ACC112 (cell line): ENCODE data around the gene HMGCS2.

ENCODE experiments used
- H2AFZ ChIP-seq: fragments of 200-600 bp; sonication (generic); one replicate; pipeline ENCODE4 v1.6.0; 2017; ENCODE audit warnings: antibody characterized with exemption, low read length; ENCODE audit not compliant: unreplicated experiment
- H3K27ac ChIP-seq: fragments of 200-600 bp; sonication (generic); 2 replicates; pipeline ENCODE4 v1.5.1; 2014; ENCODE audit warnings: low read depth, mild to moderate bottlenecking, antibody characterized with exemption, low read length, moderate library complexity
- H3K27me3 ChIP-seq: fragments of 200-600 bp; sonication (generic); 2 replicates; pipeline ENCODE4 v1.6.1; 2014; ENCODE audit warnings: mild to moderate bottlenecking, antibody characterized with exemption, low read length, moderate library complexity, mixed read lengths; ENCODE audit not compliant: insufficient read depth
- H3K36me3 ChIP-seq: fragments of 200-600 bp; sonication (generic); 2 replicates; pipeline ENCODE4 v1.6.1; 2016; ENCODE audit warnings: mild to moderate bottlenecking, antibody characterized with exemption, low read length, moderate library complexity, mixed read lengths; ENCODE audit not compliant: insufficient read depth
- H3K4me1 ChIP-seq: fragments of 200-600 bp; sonication (generic); one replicate; pipeline ENCODE4 v1.6.1; 2016; ENCODE audit warnings: low read length, mixed read lengths; ENCODE audit not compliant: insufficient read depth, unreplicated experiment, control insufficient read depth
- H3K4me3 ChIP-seq: fragments of 200-600 bp; sonication (generic); 2 replicates; pipeline ENCODE4 v1.5.1; 2014; ENCODE audit warnings: mild to moderate bottlenecking, low read depth, low read length
- H3K79me2 ChIP-seq: fragments of 200-600 bp; sonication (generic); one replicate; pipeline ENCODE4 v1.6.0; 2016; ENCODE audit warnings: low read length; ENCODE audit not compliant: control insufficient read depth, unreplicated experiment, insufficient read depth

Gene HMGCS2

DNA sequence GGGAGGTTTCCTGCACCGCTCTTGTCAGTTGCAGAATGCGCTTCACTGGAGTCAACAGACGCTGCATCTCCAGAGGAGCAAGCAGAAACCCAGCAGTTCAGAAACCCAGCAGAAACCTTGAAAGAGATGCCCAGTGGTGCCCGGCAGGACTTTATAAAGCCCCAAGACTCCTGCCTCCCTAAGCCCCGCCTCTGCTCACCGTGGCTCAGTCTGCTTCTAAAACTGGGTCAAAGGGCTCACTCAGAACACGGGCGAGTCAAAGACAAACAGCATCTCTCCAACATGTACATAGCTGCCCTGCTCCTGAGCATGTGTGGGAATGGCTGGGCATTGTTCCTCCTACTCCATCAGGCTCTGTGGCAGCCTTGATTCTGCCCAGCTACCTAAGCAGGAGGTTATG is at the start of gene HMGCS2:
Gene HMGCS2 (minus strand): TSS at position 128 of the 400 bp plus-strand sequence. CDS start 61 bp downstream, at position 67.
- no peaks in the 10 kb centered on the region for H3K36me3 ChIP-seq
- no peak within 1 kb of the TSS for H2AFZ ChIP-seq
- H3K79me2 ChIP-seq = no peaks in the 10 kb centered on the region
- no peak within 1 kb of the TSS for H3K27ac ChIP-seq
- H3K4me3 ChIP-seq = no peak within 1 kb of the TSS
- peaks cover 3% of the 10 kb centered on the region for H3K4me1 ChIP-seq
- H3K27me3 ChIP-seq = peaks cover 90% of the 10 kb centered on the region

DNA sequence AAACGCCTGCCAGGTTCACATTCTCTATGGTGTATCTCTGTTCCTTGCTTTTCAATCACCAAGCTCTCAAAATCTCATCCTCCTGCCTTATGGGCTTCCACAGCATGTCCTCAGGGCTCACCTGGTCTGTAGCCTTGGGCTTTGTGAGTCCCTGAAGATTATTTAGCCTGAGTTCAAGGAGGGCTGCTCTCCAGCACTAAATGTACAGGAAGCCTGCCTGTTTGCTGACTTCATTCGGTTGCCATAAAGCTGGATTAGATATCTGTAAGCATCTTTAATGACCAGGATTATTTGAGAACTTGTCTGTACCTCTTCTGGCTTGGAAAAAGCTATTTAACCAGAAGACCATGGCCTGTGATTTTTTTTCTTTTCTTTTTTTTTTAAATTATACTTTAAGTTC is 49.5 kb upstream of the HMGCS2 start:
- peaks cover 10% of the 10 kb centered on the region for H3K27me3 ChIP-seq
- H3K36me3 ChIP-seq = no peaks in the 10 kb centered on the region
- H3K79me2 ChIP-seq = no peaks in the 10 kb centered on the region
- no peak overlapping the region for H3K4me3 ChIP-seq
- H3K4me1 ChIP-seq = no peaks in the 10 kb centered on the region
- H2AFZ ChIP-seq = no peak overlapping the region
- H3K27ac ChIP-seq = no peak overlapping the region

GRCh38 chr1:119816407-119816806 is 47.7 kb upstream of the HMGCS2 start:
- Histone ChIP-seq H3K4me1 (no peaks in the 10 kb centered on the region), H3K36me3 (no peaks in the 10 kb centered on the region), H3K79me2 (no peaks in the 10 kb centered on the region), H3K27ac (no peak overlapping the region), H3K27me3 (peaks cover 19% of the 10 kb centered on the region; the same call in 1 of the 2 replicates), H2AFZ (no peak overlapping the region), H3K4me3 (no peak overlapping the region)

DNA sequence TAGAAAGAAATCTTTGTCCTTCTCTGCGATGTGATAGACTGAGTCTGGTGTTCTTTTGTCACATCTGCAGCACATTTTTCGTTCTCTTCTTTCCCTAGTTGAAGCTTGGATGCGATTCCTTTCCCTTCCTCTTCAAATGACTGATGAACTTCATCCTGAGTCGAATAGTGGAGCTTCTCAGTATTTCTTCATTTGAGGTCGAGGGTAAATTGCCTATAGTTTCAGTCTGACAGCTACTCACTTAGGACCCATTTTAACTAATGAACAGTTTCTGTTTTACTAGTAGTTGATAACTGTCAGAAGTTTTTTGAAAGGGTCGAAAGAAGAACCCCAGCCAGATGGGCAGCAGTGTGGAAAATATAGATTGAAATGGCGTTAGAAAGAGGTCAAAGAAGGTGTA is 47.2 kb upstream of the HMGCS2 start:
- Histone ChIP-seq H3K4me1 (no peaks in the 10 kb centered on the region), H3K36me3 (no peaks in the 10 kb centered on the region), H3K4me3 (no peak overlapping the region), H2AFZ (no peak overlapping the region), H3K27me3 (peaks cover 22% of the 10 kb centered on the region; the same call in 1 of the 2 replicates), H3K79me2 (no peaks in the 10 kb centered on the region), H3K27ac (no peak overlapping the region)

- H3K27ac ChIP-seq = no peak overlapping the region
- H3K27me3 ChIP-seq = peaks cover 23% of the 10 kb centered on the region; the same call in 1 of the 2 replicates
- H3K79me2 ChIP-seq = no peaks in the 10 kb centered on the region
- no peak overlapping the region for H3K4me3 ChIP-seq
- H3K36me3 ChIP-seq = no peaks in the 10 kb centered on the region
- H2AFZ ChIP-seq = no peak overlapping the region
- H3K4me1 ChIP-seq = no peaks in the 10 kb centered on the region
Measured at GRCh38 chr1:119815361-119815760, 46.7 kb upstream of the HMGCS2 start.

- H2AFZ ChIP-seq = no peak overlapping the region
- H3K79me2 ChIP-seq = no peaks in the 10 kb centered on the region
- H3K27ac ChIP-seq = no peak overlapping the region
- no peak overlapping the region for H3K4me3 ChIP-seq
- H3K27me3 ChIP-seq = peaks cover 23% of the 10 kb centered on the region; the same call in 1 of the 2 replicates
- no peaks in the 10 kb centered on the region for H3K36me3 ChIP-seq
- H3K4me1 ChIP-seq = no peaks in the 10 kb centered on the region
Measured at GRCh38 chr1:119814288-119814687, 45.6 kb upstream of the HMGCS2 start.

GRCh38 chr1:119811985-119812557 is 43.4 kb upstream of the HMGCS2 start:
- Histone ChIP-seq H3K27me3 (peaks cover 35% of the 10 kb centered on the region), H2AFZ (no peak overlapping the region), H3K4me3 (no peak overlapping the region), H3K4me1 (no peaks in the 10 kb centered on the region), H3K27ac (no peak overlapping the region), H3K36me3 (no peaks in the 10 kb centered on the region), H3K79me2 (no peaks in the 10 kb centered on the region)

GRCh38 chr1:119811387-119811786 is 42.7 kb upstream of the HMGCS2 start, which contains the start of gene REG4:
Gene REG4 (minus strand): TSS chr1:119811460. CDS start chr1:119808769, 2,691 bp downstream.
- Histone ChIP-seq H2AFZ (no peak within 1 kb of the TSS), H3K4me3 (no peak within 1 kb of the TSS), H3K27ac (no peak within 1 kb of the TSS), H3K36me3 (no peaks in the 10 kb centered on the region), H3K79me2 (no peaks in the 10 kb centered on the region), H3K4me1 (no peaks in the 10 kb centered on the region), H3K27me3 (peaks cover 42% of the 10 kb centered on the region)

DNA sequence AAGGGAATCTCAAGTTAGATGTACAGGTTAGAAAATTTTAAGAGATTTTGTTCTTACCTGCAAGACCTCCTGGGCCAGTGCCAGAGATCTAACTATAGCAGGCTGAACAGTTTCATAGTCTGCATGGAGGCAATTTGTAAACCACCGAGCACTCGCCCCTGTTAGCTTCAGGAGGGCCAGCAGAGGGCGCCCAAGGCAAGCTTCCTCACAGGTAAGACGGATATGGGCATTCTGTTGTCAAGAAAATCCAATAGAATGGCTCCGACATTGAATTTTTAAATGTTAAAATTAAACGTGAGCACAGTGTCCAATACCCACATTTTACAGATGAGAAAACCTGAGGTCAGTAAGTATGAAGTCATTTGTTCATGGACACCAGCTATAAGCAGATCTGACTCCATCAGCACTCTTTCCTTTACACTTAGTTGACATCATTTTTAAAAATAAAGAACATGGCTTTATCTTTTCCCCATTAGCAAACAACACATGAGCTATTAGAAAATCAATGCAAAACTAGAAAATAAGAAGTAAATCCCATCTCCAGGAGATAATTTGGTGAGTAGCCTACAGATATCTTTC is 40.4 kb upstream of the HMGCS2 start:
- Histone ChIP-seq H3K79me2 (no peaks in the 10 kb centered on the region), H3K4me3 (no peak overlapping the region), H3K27ac (no peak overlapping the region), H3K4me1 (no peaks in the 10 kb centered on the region), H3K27me3 (peaks cover 52% of the 10 kb centered on the region), H2AFZ (no peak overlapping the region), H3K36me3 (no peaks in the 10 kb centered on the region)

GRCh38 chr1:119808491-119808890 is 39.8 kb upstream of the HMGCS2 start:
- H3K4me3 ChIP-seq = no peak overlapping the region
- H3K27ac ChIP-seq = no peak overlapping the region
- H3K4me1 ChIP-seq = no peaks in the 10 kb centered on the region
- H3K36me3 ChIP-seq = no peaks in the 10 kb centered on the region
- no peak overlapping the region for H2AFZ ChIP-seq
- no peaks in the 10 kb centered on the region for H3K79me2 ChIP-seq
- H3K27me3 ChIP-seq = peaks cover 57% of the 10 kb centered on the region

GRCh38 chr1:119806489-119806888 is 37.8 kb upstream of the HMGCS2 start:
- Histone ChIP-seq H3K27me3 (peaks cover 47% of the 10 kb centered on the region), H3K27ac (no peak overlapping the region), H3K4me3 (no peak overlapping the region), H2AFZ (no peak overlapping the region), H3K79me2 (no peaks in the 10 kb centered on the region), H3K4me1 (no peaks in the 10 kb centered on the region), H3K36me3 (no peaks in the 10 kb centered on the region)
